Stomach (tissue), 9 donors: ENCODE data around the gene CCDC71. TPM values are rescaled to one million over a fixed set of nuclear protein-coding genes. Genes with fewer than 3 reads are reported as not detected.

Source experiments
- DNase-seq, 2 donors: peaks; one replicate each; pipeline versions ENCODE4 v3.0.0 to v3.0.0-alpha.2; 2013 to 2019
- H3K27ac ChIP-seq, 5 donors: fragments of 200-600 bp in 4 of 5; sonication (generic) in 4 of 5; one replicate each; pipeline ENCODE4 v1.5.1; 2013 to 2019; ENCODE audit warnings: mild to moderate bottlenecking in 1 of 5, moderate library complexity in 1 of 5
- H3K27me3 ChIP-seq, 3 donors: fragments of 200-600 bp; sonication (generic); one replicate each; pipeline ENCODE4 v1.5.1; 2017 to 2019; ENCODE audit warnings: mixed run types in 1 of 3
- H3K36me3 ChIP-seq, 4 donors: fragments of 200-600 bp; sonication (generic); 1 replicate in 3 of 4; 2 replicates in 1 of 4; pipeline ENCODE4 v1.5.1; 2016 to 2019
- H3K4me1 ChIP-seq, 4 donors: fragments of 200-600 bp; sonication (generic); one replicate each; pipeline ENCODE4 v1.5.1; 2016 to 2019
- H3K4me3 ChIP-seq, 4 donors: fragments of 200-600 bp; sonication (generic) in 3 of 4; one replicate each; pipeline ENCODE4 v1.5.1; 2016 to 2019; ENCODE audit warnings: mild to moderate bottlenecking in 1 of 4
- H3K9me3 ChIP-seq, 4 donors: fragments of 200-600 bp; sonication (generic); one replicate each; pipeline ENCODE4 v1.5.1; 2016 to 2019
- CTCF ChIP-seq, 7 experiments: fragments of 450-650 bp in 4 of 7; fragments of 200-600 bp in 3 of 7; sonication (generic) in 3 of 7; IDR thresholded peaks; one replicate each; pipeline ENCODE4 v1.5.1; 2016 to 2019; ENCODE audit warnings: antibody characterized with exemption in 7 of 7, control low read depth in 2 of 7, mild to moderate bottlenecking in 1 of 7
- EP300 ChIP-seq: sonication (generic); formaldehyde crosslinking; IDR thresholded peaks from one replicate; pipeline ENCODE4 v1.6.1; 2017; ENCODE audit warnings: antibody characterized with exemption
- POLR2A ChIP-seq, 4 donors: fragments of 450-650 bp; IDR thresholded peaks; one replicate each; pipeline ENCODE4 v1.6.1; 2016; ENCODE audit warnings: antibody characterized with exemption in 4 of 4, control low read depth in 2 of 4, mild to moderate bottlenecking in 1 of 4, moderate library complexity in 1 of 4
- POLR2AphosphoS5 ChIP-seq, 3 donors: sonication (generic); formaldehyde crosslinking; IDR thresholded peaks; one replicate each; pipeline ENCODE4 v1.6.1; 2016; ENCODE audit warnings: antibody characterized with exemption in 3 of 3
- WGBS, 5 donors: extraction: QIAGEN DNeasy Blood & Tissue Kit in 3 of 5; methylation state at CpG; one replicate each; pipeline versions ENCODE4 v1.1.5 to v1.1.7; 2013 to 2018; 5-methylcytosine and 5-hydroxymethylcytosine counted together
- intact Hi-C: fragments of 100-400 bp; cut with DNase I; formaldehyde crosslinking; loops from one replicate; pipeline ENCODE4 v1.15.1; 2023; ENCODE audit warnings: low total_unique reads
- polyA plus RNA-seq, 3 donors: library from polyadenylated mRNA; stranded (reverse); fragments of 200-250 nt; gene quantifications; one replicate each; pipeline ENCODE4 v1.2.3, GENCODE V29; 2013
- total RNA-seq, 5 donors: library from RNA; depleted of rRNA; stranded (reverse); fragments of >200 nt; gene quantifications; one replicate each; pipeline versions ENCODE4 v1.1.0 to v1.2.3, GENCODE V29; 2014 to 2016
- donor health status: healthy with polysubstance abuse.
- donor health status: Bipolar disorder and iron deficiency.
- donor health status: healthy.

Gene CCDC71
- total and polyA plus RNA-seq, 8 donors = 2.3 to 22.6 (median 12.7) TPM

- intact Hi-C loops = no loop called here
- DNase-seq = no peak
- Histone ChIP-seq H3K36me3 (peaks cover 4 to 20% (median 17%) of the 10 kb centered on the region in 4 donors), H3K4me3 (peak overlapping the region; percentile 66 to 85 (median 76)), H3K9me3 (no peaks in the 10 kb centered on the region), H3K27ac (peak overlapping the region in 4 of 5 donors; percentile 82 to 90 (median 84)), H3K27me3 (no peaks in the 10 kb centered on the region), H3K4me1 (peaks cover 30 to 54% (median 51%) of the 10 kb centered on the region in 4 donors)
- TF ChIP-seq EP300 = no peak
- no peak for TF ChIP-seq POLR2A (IDR thresholded peaks at IDR 0.05)
- no peak for TF ChIP-seq CTCF (IDR thresholded peaks at IDR 0.05)
- no peak for TF ChIP-seq POLR2AphosphoS5 (IDR thresholded peaks at IDR 0.05)
- WGBS, 5 donors = 0 to 17% (median 6%) methylated on average over 1 of the region's 1 CpG
These were observed 4.6 kb upstream of the CCDC71 start for GRCh38 chr3:49170744-49171118.

GRCh38 chr3:49166752-49167556, 823 bp upstream of the CCDC71 start:
- no peak for DNase-seq
- peak overlapping the region; percentile 94 to 100 (median 99) for H3K4me3 ChIP-seq
- peaks cover 27 to 53% (median 43%) of the 10 kb centered on the region in 4 donors for H3K4me1 ChIP-seq
- peaks cover 21 to 25% (median 23%) of the 10 kb centered on the region in 4 donors for H3K36me3 ChIP-seq
- 89 to 95% (median 93%) methylated on average over 6 of the region's 6 CpGs for WGBS, 5 donors
- TF ChIP-seq EP300 (no peak), POLR2AphosphoS5 (IDR thresholded peaks at IDR 0.05) (no peak), POLR2A (IDR thresholded peaks at IDR 0.05) (no peak), CTCF (IDR thresholded peaks at IDR 0.05) (no peak)
- intact Hi-C loops = loop anchor here (10.0 kb wide), 1 partner anchor 278 kb away; no protein-coding TSS in a partner anchor
- H3K27me3 ChIP-seq = no peaks in the 10 kb centered on the region
- H3K27ac ChIP-seq = peak overlapping the region in 4 of 5 donors; percentile 88 to 95 (median 92)
- H3K9me3 ChIP-seq = no peaks in the 10 kb centered on the region

- Histone ChIP-seq H3K27me3 (no peaks in the 10 kb centered on the region), H3K4me1 (peaks cover 19 to 47% (median 27%) of the 10 kb centered on the region in 4 donors), H3K4me3 (peak overlapping the region; percentile 94 to 100 (median 99)), H3K36me3 (peaks cover 21 to 37% (median 32%) of the 10 kb centered on the region in 4 donors), H3K9me3 (no peaks in the 10 kb centered on the region), H3K27ac (peak overlapping the region in 4 of 5 donors; percentile 88 to 95 (median 92))
- TF ChIP-seq POLR2A (IDR thresholded peaks at IDR 0.05) = no peak
- no peak for DNase-seq
- intact Hi-C loops = loop anchor here (10.0 kb wide), 1 partner anchor 280 kb away; no protein-coding TSS in a partner anchor
- 30 to 41% (median 35%) methylated on average over 5 to 6 of the region's 6 CpGs for WGBS, 5 donors
These were observed 979 bp downstream of the CCDC71 start for GRCh38 chr3:49164983-49165720.

GRCh38 chr3:49163609-49164008, 2.5 kb downstream of the CCDC71 start:
- no peak overlapping the region for H3K27ac ChIP-seq
- 91 to 97% (median 93%) methylated on average over 8 of the region's 8 CpGs; no CpG with 5 or more reads in 1 of the 5 donors for WGBS, 5 donors
- no peaks in the 10 kb centered on the region for H3K9me3 ChIP-seq
- TF ChIP-seq POLR2AphosphoS5 (IDR thresholded peaks at IDR 0.05) (no peak), CTCF (IDR thresholded peaks at IDR 0.05) (no peak), EP300 (no peak), POLR2A (IDR thresholded peaks at IDR 0.05) (no peak)
- no peak for DNase-seq
- no peak overlapping the region for H3K4me3 ChIP-seq
- intact Hi-C loops = loop anchor here (10.0 kb wide), 1 partner anchor 281 kb away; no protein-coding TSS in a partner anchor
- peaks cover 19 to 47% (median 26%) of the 10 kb centered on the region in 4 donors for H3K4me1 ChIP-seq
- H3K36me3 ChIP-seq = peaks cover 21 to 37% (median 32%) of the 10 kb centered on the region in 4 donors
- no peaks in the 10 kb centered on the region for H3K27me3 ChIP-seq
